IPS-NIHi7 (cell line): ENCODE measurements around the gene PGM5.
"Not testable (repeated sequence)": the region's sequence is repeated elsewhere in the genome, so short reads cannot be mapped to it uniquely, and the experiment has no call there.

Experiments
- DNase-seq: peaks from one replicate; pipeline ENCODE4 v3.0.0; 2012; ENCODE audit warnings: mixed read lengths; ENCODE audit errors: extremely low spot score

Gene PGM5

DNA sequence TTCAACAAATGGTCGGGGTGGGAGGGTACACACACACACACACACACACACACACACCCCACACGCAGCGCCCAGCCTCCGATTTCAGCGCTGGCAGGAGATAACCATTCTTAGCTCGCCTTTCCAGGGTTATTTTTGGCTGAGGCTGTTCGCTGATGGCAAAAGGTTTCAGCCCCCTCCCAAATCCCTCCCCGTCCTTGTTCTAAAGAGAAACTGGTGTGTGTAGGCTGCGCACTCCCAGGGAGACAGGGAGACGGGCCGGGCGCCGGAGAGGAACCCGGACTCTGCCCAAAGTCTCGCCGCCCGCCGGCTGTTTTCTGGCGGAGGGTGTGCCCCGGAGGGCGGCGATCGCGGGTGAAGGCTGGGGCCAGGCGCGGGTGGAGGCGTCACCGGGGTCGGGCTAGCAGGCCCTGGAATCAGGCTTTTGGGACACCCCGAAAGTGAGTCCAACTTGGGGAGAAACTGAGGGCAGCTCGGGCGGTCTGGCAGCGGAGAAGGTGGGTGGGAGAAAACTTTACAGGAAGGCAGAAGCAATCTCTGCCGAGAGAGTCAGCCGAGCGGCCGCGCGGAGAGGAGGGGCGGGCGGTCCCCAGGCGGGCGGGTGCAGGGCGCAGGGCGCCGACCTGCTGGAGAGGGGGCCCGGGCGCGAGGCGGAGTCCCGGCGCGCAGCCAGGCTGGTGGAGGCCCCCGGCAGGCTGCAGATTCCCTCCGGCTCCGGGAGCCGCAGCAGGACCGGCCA, at the start of gene PGM5:
Gene PGM5, plus strand, starts transcription at position 232 of the 739 bp plus-strand sequence. CDS start 517 bp downstream, outside the sequence.
- peak; percentile 9 for DNase-seq

DNA sequence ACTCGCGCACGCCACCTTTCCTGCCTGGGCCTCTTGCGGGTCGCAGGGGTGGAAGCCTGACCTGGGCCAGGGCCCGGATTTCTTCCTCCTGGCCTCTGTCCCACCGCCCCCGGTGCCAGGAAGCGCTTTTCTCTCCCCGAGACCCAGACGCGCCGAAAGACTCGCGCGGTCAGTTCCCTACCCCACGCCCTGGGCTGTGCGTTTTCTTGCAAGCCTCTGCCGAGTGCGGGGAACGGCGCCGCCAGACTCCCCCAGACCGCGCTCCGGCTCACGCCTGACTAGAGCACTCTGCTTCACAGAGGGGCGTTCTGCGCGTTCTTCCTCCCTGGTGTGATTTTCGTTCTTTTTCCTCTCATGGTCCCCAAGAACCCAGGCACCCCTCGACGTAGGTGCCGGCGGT, 49.3 kb upstream of the PGM5 start:
- not testable (repeated sequence) for DNase-seq

DNA sequence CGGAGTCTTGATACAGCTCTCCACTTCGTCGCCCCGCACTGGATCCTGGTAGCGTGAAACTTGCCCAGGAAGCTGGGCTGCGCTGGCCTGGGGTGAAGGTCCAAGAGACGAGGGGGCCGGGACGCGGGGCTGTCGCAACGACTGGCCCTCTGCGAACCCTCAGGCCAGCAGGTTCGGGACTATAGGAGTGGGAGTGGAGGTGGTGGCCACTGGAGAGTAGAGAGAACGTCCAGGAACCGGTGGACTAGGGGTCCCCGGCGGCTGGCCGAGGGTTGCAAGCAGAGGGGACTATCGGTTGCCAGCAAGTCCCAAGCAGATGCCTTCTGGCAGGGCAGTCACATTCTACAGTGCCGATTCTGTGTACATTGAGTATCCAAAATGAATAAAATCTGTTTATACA, 48.8 kb upstream of the PGM5 start:
- DNase-seq: not testable (repeated sequence)

DNA sequence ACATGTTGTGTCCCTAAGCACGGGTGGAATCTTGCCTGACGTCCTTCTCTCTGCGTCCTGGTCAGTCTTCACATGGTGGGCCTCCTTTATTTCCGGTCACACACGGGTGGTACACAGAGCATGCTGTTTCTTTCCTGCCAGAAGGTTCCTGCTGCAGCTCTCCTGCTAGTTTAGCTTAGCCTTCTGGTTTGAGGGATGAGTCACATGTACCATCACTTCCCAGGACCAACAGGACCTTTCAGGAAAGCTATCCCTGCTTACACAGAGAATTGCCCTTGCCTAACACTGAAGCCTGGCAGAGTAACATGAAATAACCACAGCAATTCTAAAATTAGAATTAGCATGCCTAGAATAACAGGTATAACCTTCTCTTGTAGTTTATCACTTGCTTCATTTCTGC, 45.2 kb upstream of the PGM5 start:
- DNase-seq: not testable (repeated sequence)

DNA sequence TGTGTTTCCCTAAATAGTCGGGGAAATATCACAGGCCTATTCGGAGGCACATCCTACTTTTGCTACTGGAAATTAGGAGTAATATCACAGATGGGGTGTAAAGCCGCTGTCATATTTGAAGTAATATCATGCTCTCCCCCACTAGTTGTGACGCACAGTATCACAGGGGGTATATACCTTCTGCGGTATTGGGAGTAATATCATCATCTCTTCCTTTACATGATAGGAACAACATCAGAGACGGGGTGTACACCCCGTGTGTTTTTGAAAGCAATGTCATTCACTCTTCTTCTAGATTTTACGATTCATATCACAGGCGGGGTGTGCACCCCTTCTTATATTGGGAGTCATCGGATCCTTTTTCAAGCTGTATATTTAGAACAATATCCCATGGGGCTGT, 38.2 kb upstream of the PGM5 start:
- DNase-seq: not testable (repeated sequence)

DNA sequence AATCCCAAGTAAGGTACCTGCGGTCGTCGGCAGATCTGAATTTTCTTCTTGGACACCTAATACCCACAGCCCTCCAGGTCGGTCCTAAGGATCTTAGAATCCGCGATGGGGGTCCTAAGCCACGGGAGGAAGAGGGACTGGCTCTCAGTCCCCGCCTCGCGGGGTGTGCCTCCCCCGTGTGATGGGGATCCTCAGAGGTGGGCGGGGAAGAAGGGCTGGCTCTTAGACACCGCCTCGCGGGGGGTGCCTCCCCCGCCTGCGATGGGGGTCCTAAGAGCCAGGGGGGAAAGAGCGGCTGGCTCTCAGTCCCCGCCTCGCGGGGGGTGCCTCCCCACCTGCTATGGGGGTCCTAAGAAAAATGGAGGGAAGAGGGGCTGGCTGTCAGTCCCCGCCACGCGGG, 32.7 kb upstream of the PGM5 start:
- DNase-seq: not testable (repeated sequence)

DNA sequence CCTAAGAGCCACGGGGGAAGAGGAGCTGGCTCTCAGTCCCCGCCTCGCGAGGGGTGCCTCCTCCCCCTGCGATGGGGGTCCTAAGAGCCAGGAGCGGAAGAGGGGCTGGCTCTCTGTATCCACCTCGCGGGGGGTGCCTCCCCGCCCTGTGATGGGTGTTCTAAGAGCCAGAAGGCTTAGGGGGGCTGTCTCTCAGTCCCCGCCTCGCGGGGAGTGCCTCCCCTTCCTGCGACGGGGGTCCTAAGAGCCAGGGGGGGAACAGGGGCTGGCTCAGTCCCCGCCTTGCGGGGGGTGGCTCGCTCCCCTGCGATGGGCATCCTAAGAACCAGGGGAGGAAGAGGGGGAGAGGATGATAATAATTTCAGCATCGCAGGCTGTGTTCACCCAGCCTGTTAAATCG, 31.9 kb upstream of the PGM5 start:
- not testable (repeated sequence) for DNase-seq

DNA sequence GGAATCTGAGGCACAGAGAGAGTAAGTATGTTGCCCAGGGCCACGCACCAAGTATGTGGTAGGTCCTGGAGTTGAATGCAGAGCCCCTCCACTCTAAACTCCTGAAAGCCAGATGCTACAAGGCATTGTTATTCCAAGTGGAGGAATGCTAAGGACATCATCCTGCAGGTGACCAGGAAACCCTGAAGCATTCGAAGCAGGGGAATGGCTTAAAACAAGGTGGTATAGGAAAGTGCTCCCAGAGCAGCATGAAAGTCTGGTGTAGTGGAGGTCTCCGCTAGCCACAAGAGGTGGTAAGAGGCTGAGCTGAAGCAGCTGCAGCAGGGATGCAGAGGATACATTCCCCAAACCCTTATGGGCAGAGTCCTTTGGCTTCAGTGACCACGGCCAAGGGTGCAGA, 27.3 kb upstream of the PGM5 start:
- DNase-seq: not testable (repeated sequence)

DNA sequence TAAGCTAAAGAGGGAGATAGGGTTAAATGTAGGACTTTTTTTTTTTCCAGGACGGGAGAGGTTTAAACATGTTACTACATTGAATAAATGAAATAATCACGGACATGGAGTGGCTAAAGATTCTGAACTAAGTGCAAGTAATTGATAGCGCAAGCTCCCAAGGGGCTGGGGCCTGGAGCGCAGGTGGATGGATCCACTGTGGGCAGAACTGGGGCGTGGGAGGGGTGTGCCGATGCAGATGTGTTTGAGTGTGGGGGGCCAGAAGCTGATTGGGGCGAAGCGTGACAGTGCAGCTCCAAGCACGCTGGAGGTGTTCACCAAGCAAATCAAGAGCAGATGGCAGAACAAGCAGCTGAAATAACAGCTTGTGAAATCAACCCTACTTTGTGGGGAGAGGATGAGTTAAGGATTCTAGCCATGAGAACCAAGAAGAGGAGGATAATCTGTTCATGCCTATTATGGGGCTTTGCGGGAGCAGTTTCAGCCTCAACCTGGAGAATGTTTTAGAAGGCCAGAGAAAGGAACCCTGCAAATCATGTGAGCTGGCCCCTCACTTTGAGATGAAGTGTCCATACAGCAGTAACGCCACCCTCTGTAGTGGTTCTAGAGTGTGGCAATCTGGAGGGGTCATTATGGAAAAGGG, 25.8 kb upstream of the PGM5 start:
- not testable (repeated sequence) for DNase-seq

DNA sequence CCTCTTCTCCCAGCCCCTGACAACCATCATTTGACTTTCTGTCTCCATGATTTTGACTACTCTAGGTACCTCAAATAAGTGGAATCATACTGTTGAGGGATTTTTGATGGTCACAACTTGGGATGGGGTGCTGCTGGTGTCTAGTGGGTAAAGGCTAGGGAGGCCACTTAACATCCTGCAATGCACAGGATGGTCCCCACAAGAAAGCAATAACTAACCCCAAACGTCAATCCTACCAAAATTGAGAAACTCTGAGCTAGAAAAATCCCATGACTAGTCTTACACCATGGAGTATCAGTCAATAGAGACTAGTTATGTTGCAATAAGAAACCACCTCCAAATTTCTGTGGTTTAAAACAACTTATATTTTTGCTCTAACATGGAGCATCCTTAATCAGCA, 24.3 kb upstream of the PGM5 start:
- DNase-seq: not testable (repeated sequence)

DNA sequence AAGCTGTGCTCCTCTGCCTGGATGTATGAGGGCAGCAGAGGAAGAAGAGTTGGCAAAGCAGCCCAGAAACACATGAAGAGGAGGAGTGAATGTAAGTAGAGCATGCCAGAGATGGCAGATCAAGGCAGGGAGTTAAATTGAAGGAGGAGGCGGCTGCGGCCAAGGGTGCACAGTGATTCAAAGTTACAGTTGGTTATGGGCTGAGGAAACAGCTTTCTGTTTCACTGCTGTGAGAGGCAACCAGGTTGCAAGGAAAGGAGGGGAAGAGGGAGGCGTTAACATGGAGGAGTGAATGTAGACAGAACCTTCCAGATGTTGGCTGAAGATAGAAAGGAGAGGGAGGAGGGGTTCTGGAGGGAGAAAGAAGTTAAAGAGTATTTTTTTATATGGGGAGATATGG, 20.5 kb upstream of the PGM5 start:
- not testable (repeated sequence) for DNase-seq

DNA sequence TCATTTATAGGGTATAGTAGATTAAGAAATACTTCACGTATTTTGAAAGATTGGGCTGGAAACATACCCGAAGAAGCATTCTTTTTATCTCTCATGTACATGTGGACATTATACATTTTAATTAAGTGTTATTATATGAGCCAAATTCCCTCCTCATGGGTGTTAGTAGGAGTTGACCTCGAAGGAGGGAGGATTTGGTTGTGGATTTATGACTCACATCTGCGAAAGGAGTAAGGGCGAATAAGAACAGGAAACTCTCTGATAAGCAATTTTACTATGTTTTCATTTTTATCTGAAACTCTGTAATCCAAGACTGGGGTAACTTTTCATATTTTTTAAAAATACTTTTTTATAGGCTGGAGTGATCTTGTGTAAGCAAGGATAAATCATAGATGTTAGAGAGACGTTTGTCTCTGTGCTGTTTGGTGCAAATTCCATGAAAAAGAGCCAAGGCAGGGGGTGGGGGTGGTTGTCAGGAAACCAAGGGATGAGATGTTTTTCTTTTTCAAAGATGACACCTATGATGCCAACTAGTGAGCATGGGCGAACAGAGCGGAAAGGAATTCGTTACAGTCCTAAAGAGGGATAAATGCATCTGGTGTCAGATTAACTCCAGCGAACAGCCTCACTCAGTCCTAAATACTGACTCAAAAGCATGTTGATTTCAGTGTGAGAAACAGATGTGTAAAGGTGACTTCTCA, 19.6 kb upstream of the PGM5 start:
- DNase-seq: not testable (repeated sequence)

DNA sequence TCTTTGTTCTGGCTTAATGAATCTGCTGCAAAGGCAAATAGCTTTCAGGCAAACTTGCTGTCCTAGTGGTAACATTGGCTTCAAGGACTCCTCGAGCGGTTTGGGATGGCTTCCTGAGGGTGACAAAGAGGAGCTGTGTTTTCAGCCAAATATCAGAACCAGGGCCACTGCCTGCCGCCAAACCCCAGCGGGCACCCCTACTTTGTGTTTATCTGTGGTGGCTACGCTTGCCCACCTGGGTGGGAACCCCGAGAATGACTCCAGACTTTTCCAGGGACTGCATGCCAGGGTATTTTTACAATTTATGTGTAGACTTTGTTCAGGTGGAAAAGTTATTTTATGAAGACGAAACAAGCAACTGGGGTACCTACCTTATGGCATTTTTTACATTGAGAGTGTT, 18.4 kb upstream of the PGM5 start:
- DNase-seq: not testable (repeated sequence)

DNA sequence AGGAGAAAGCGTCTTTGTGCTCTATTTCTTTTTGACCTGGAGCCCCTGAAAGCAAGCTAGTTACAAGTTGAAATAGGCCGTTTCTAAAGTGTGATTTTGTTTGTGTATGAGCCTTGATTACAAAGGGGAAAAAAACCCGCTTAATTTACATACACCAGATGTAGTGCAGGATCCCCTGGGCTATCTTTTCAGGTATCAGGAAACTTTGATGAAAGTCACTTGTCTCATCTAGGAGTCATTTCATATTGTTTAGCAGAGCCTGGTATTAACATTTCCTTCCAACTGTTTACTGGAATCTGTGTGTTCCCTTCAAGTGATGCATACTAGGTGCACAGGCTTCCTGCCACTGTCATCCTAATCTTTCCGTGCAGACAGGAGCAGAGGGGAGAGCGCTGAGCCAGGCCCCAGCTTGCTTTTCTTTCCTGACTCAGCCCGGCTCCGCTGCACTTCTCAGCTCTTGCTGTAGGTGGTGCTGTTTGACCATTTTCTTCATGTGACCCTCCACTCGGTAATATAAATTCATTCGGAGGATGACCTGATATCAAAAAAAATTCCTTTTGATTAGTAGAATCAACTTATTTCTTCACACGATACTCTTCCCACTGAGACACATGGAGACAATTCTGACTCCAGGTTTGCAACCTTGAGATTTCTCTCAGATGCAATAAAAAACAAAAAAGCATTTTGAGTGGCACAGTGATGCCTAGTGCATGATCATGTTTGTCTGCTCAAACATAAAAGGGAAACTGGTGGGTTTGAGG, 14.0 kb upstream of the PGM5 start:
- DNase-seq: not testable (repeated sequence)

DNA sequence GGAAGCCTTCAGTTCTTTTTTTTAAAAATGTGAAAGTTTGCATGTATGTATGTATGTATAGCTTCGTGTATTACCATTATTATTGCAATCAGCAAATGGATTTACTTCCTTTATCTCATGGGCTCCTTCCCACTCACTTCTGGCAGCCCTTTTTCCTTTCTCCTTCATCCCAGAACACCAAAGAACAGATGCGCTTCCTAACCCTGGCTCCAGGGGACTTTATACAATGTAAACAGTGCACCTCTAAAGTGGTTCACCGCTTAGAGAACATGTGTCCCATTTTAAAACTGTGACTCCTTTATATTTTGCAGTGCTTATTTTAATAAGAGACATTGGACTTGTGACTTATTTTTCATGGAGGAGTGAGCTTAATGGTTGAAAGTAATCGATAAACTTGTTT, 13.2 kb upstream of the PGM5 start:
- not testable (repeated sequence) for DNase-seq

DNA sequence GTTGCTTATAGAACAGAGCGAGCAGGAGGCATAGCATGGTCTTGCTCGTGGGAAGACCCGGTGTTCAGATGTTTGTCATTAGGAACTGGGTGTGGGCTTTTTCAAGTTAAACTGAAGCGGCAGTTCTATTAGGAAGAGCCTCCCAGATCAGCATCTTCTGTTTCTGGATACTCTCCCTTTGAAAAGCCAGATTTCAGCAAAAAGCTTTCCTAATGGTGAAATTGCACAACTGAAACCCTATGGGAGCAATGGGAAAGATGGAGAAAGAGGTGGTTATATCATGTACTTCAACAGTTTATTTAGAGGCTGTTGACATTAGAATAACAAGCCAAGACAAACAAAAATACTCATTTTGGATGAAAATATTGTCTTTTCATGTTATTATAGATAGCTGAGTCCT, 12.4 kb upstream of the PGM5 start:
- not testable (repeated sequence) for DNase-seq

DNA sequence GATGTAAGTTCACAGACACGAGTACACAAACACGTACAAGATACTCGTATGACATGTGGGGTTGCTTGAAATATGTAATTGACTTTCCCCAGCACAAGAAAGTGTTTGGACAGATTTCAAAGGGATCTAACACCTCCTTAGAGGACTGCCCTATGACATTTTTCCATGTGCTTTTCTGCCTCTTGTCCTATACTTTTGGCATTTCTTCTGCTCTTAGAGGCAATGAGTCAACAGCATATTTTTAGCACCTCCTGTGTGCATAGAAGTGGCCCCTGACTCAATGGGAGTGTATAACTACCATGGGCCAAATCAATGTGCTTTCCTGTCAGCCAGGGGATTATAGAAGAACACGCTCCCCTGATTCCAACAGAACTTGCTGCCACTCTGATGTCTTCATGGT, 4.7 kb upstream of the PGM5 start:
- DNase-seq: not testable (repeated sequence)

DNA sequence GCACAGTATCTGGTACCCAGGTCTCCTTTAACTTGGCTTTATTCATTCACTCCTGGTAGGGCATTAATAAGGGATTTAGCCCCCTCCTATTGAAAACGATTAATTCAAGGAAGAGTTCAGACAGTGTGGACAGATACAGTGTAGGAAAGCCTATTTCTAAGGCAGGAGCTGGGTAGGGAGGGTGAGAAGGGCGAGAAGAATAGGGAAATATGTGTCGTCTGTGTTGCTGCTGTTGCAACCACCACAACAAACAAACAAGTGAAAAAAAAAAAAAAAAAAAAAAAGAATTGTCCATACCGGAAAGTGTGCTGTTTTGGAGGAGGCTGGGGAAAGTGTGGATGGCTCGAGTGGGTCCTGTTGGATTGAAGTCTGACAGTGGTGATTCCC, 425 bp upstream of the PGM5 start:
- not testable (repeated sequence) for DNase-seq

DNA sequence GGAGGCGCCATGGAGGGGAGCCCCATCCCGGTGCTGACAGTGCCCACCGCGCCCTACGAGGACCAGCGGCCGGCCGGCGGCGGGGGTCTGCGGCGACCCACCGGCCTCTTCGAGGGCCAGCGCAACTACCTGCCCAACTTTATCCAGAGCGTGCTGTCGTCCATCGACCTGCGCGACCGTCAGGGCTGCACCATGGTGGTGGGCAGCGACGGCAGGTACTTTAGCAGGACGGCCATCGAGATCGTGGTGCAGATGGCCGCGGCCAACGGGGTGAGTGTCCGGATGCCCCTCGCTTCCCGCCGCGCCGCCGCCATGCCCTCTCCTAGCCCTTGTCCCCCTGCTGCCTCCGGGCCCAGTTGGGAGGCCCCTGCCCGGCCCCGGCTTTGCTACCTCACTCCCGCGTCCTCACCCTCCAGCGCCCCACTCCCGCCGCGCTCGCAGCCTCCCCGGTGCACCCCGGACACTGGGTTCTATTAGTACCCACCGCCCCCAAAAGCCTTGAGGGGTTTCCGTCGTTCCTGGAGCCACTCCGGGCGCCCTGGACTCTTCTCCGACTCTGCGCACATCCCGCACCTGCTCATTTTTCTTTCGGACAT, 806 bp downstream of the PGM5 start:
- not testable (repeated sequence) for DNase-seq

DNA sequence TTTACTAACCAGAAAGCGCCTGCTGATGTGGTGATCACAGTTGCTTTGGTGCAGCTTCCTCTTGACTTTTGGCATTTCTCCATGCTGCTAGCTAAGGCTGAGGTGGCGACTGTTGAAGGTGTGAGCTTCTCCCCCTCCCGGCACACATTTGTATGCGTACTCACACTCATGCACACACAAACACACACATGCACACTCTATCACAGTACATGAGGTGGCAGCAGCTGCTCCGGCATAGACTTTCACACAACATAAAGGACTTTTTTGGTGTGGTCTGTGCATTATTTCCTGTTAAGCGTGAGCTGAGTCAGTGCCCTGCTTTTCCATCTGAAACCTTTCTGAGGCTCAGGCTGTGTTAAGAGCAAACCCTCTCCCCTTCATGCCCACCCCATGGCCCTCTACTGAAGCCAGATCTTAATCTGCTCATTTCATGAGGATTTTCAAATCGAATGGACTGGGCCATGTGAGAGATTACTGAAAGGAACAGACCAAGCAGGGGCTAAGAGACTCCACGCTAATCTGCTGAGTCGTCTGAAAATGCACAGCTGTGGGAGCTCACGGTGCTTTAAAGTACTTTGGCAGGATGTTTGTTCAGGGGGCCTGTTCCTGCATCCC, 10.6 kb downstream of the PGM5 start:
- not testable (repeated sequence) for DNase-seq

DNA sequence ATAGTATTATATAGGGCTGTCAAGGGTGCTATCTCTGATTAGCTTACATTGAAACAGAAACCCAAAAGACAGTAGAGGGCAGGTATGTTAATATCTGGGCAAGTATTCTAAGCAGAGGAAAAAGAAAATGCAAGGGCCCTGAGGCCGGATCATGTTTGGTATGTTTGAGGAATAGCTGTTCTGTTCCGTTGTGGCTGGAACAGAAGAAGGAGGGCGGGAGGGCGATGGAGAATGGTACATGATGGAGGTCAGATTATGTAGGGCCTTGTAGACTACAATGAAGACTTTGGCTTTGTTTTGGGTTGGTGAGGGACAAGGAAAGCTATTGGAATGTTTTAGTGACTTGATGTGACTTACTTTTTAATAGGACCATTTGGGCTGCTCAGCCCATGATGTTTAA, 19.4 kb downstream of the PGM5 start:
- not testable (repeated sequence) for DNase-seq
